IPS-15b (cell line): ENCODE measurements around the gene DNAH17.
"Not testable (repeated sequence)": the region's sequence is repeated elsewhere in the genome, so short reads cannot be mapped to it uniquely, and the experiment has no call there.

ENCODE experiments used
- H3K27me3 ChIP-seq: one replicate; pipeline ENCODE4 v1.6.1; 2013; ENCODE audit warnings: low read length; ENCODE audit not compliant: control insufficient read depth, insufficient read depth
- H3K36me3 ChIP-seq: one replicate; pipeline ENCODE4 v1.6.1; 2013; ENCODE audit warnings: low read length; ENCODE audit not compliant: control insufficient read depth, insufficient read depth
- H3K4me1 ChIP-seq: one replicate; pipeline ENCODE4 v1.6.1; 2013; ENCODE audit warnings: mild to moderate bottlenecking, low read length; ENCODE audit not compliant: control insufficient read depth, insufficient read depth
- H3K4me3 ChIP-seq: one replicate; pipeline ENCODE4 v1.5.1; 2013; ENCODE audit warnings: low read depth, low read length
- H3K9ac ChIP-seq: one replicate; pipeline ENCODE4 v1.6.1; 2013; ENCODE audit warnings: low read depth, mild to moderate bottlenecking, low read length
- H3K9me3 ChIP-seq: one replicate; pipeline ENCODE4 v1.6.1; 2013; ENCODE audit warnings: mild to moderate bottlenecking, low read length; ENCODE audit not compliant: control insufficient read depth, insufficient read depth

Gene DNAH17

GRCh38 chr17:78506454-78507309, 70.5 kb downstream of the DNAH17 start:
- Histone ChIP-seq H3K27me3 (no peaks in the 10 kb centered on the region), H3K36me3 (no peaks in the 10 kb centered on the region), H3K9me3 (no peaks in the 10 kb centered on the region), H3K4me3 (no peak overlapping the region), H3K9ac (no peak overlapping the region), H3K4me1 (no peaks in the 10 kb centered on the region)

GRCh38 chr17:78504156-78504925, 72.9 kb downstream of the DNAH17 start:
- Histone ChIP-seq H3K9me3 (no peaks in the 10 kb centered on the region), H3K36me3 (no peaks in the 10 kb centered on the region), H3K4me3 (no peak overlapping the region), H3K27me3 (no peaks in the 10 kb centered on the region), H3K4me1 (no peaks in the 10 kb centered on the region), H3K9ac (no peak overlapping the region)

GRCh38 chr17:78503388-78503787, 73.8 kb downstream of the DNAH17 start:
- H3K27me3 ChIP-seq, H3K9me3 ChIP-seq, H3K4me3 ChIP-seq, H3K9ac ChIP-seq, H3K36me3 ChIP-seq, H3K4me1 ChIP-seq: not testable (repeated sequence)

- peaks cover 6% of the 10 kb centered on the region for H3K4me1 ChIP-seq
- H3K4me3 ChIP-seq, result no peak overlapping the region
- no peak overlapping the region for H3K9ac ChIP-seq
- no peaks in the 10 kb centered on the region for H3K36me3 ChIP-seq
- H3K27me3 ChIP-seq, result no peaks in the 10 kb centered on the region
- no peaks in the 10 kb centered on the region for H3K9me3 ChIP-seq
These were observed 74.5 kb downstream of the DNAH17 start for GRCh38 chr17:78502611-78503148.

GRCh38 chr17:78501241-78502036, 75.8 kb downstream of the DNAH17 start:
- no peak overlapping the region for H3K9ac ChIP-seq
- no peaks in the 10 kb centered on the region for H3K9me3 ChIP-seq
- H3K36me3 ChIP-seq, result no peaks in the 10 kb centered on the region
- peaks cover 6% of the 10 kb centered on the region for H3K4me1 ChIP-seq
- H3K27me3 ChIP-seq, result no peaks in the 10 kb centered on the region
- no peak overlapping the region for H3K4me3 ChIP-seq

GRCh38 chr17:78500806-78501205, 76.4 kb downstream of the DNAH17 start:
- H3K27me3 ChIP-seq, result no peaks in the 10 kb centered on the region
- H3K36me3 ChIP-seq, result no peaks in the 10 kb centered on the region
- peaks cover 6% of the 10 kb centered on the region for H3K4me1 ChIP-seq
- no peak overlapping the region for H3K9ac ChIP-seq
- H3K4me3 ChIP-seq, result no peak overlapping the region
- H3K9me3 ChIP-seq, result no peaks in the 10 kb centered on the region

- Histone ChIP-seq H3K36me3 (no peaks in the 10 kb centered on the region), H3K9ac (no peak overlapping the region), H3K9me3 (no peaks in the 10 kb centered on the region), H3K4me3 (no peak overlapping the region), H3K4me1 (peaks cover 6% of the 10 kb centered on the region), H3K27me3 (no peaks in the 10 kb centered on the region)
These were observed 77.3 kb downstream of the DNAH17 start for GRCh38 chr17:78499715-78500540.

GRCh38 chr17:78498848-78499247, 78.3 kb downstream of the DNAH17 start:
- H3K9me3 ChIP-seq, result no peaks in the 10 kb centered on the region
- no peaks in the 10 kb centered on the region for H3K36me3 ChIP-seq
- no peak overlapping the region for H3K9ac ChIP-seq
- no peak overlapping the region for H3K4me3 ChIP-seq
- peaks cover 6% of the 10 kb centered on the region for H3K4me1 ChIP-seq
- no peaks in the 10 kb centered on the region for H3K27me3 ChIP-seq

GRCh38 chr17:78497115-78497540, 80.1 kb downstream of the DNAH17 start:
- H3K36me3 ChIP-seq, result no peaks in the 10 kb centered on the region
- H3K4me3 ChIP-seq, result no peak overlapping the region
- H3K27me3 ChIP-seq, result no peaks in the 10 kb centered on the region
- peaks cover 6% of the 10 kb centered on the region for H3K4me1 ChIP-seq
- H3K9me3 ChIP-seq, result no peaks in the 10 kb centered on the region
- H3K9ac ChIP-seq, result no peak overlapping the region

GRCh38 chr17:78496311-78496710, 80.9 kb downstream of the DNAH17 start:
- no peak overlapping the region for H3K4me3 ChIP-seq
- H3K36me3 ChIP-seq, result no peaks in the 10 kb centered on the region
- no peaks in the 10 kb centered on the region for H3K27me3 ChIP-seq
- no peaks in the 10 kb centered on the region for H3K9me3 ChIP-seq
- no peak overlapping the region for H3K9ac ChIP-seq
- peaks cover 6% of the 10 kb centered on the region for H3K4me1 ChIP-seq

GRCh38 chr17:78495634-78496033, 81.6 kb downstream of the DNAH17 start:
- Histone ChIP-seq H3K9me3 (no peaks in the 10 kb centered on the region), H3K27me3 (no peaks in the 10 kb centered on the region), H3K36me3 (no peaks in the 10 kb centered on the region), H3K4me3 (no peak overlapping the region), H3K9ac (no peak overlapping the region), H3K4me1 (peaks cover 6% of the 10 kb centered on the region)
